Measurements from ENCODE around the gene ADO.

GRCh38 chr10:62755662-62756653 is 48.6 kb upstream of the ADO start:
- no peak for TF ChIP-seq CTCF (IDR thresholded peaks at IDR 0.05 in 2 of 3, conservative IDR thresholded peaks at IDR 0.05 in 1 of 3; ENCODE audit: borderline replicate concordance in 1 of 3, insufficient read depth in 1 of 3, low read depth in 2 of 3, low read length in 2 of 3)
- no peak for TF ChIP-seq POLR2A (IDR thresholded peaks at IDR 0.05; ENCODE audit: borderline replicate concordance, extremely low read depth, insufficient read depth, insufficient read length)
- TF ChIP-seq SIN3A (IDR thresholded peaks at IDR 0.05; ENCODE audit: low read depth) = no peak
- no peak for TF ChIP-seq MAX (IDR thresholded peaks at IDR 0.05)
- no peak for TF ChIP-seq SRF (IDR thresholded peaks at IDR 0.05; ENCODE audit: low read depth)
- TF ChIP-seq TCF7L2 (IDR thresholded peaks at IDR 0.05; ENCODE audit: borderline replicate concordance, extremely low read depth, insufficient read depth, insufficient read length) = no peak
- no peak for TF ChIP-seq SP1 (IDR thresholded peaks at IDR 0.05; ENCODE audit: low read depth)
- TF ChIP-seq EGR1 (IDR thresholded peaks at IDR 0.05; ENCODE audit: low read depth) = no peak
- TF ChIP-seq CEBPB (IDR thresholded peaks at IDR 0.05; ENCODE audit: low read depth) = no peak
- no peak for TF ChIP-seq POLR2AphosphoS5 (IDR thresholded peaks at IDR 0.05; ENCODE audit: low read depth, low read length)
- TF ChIP-seq REST (IDR thresholded peaks at IDR 0.05; ENCODE audit: low read depth) = no peak
- TF ChIP-seq FOSL1 (IDR thresholded peaks at IDR 0.05; ENCODE audit: low read depth) = no peak
